HL-60 (cell line): ENCODE data around the gene BRSK2.

ENCODE experiments used
- DNase-seq, 2 experiments: peaks; one replicate each; pipeline ENCODE4 v3.0.0-alpha.2; 2010 to 2020; ENCODE audit warnings: low read depth in 1 of 2, low spot score in 1 of 2
- H3K27ac ChIP-seq: fragments of 250-450 bp; sonication (Bioruptor Pico); replicated peaks from 2 replicates; pipeline ENCODE4 v1.5.1; 2020; ENCODE audit warnings: mild to moderate bottlenecking, moderate library complexity
- H3K27me3 ChIP-seq: fragments of 250-450 bp; sonication (Bioruptor Pico); 2 replicates; pipeline ENCODE4 v1.5.1; 2021; ENCODE audit warnings: mild to moderate bottlenecking, moderate library complexity; ENCODE audit not compliant: insufficient read depth, poor library complexity, severe bottlenecking
- H3K4me3 ChIP-seq: replicated peaks from 2 replicates; pipeline ENCODE4 v1.5.1; 2011; ENCODE audit warnings: mild to moderate bottlenecking, control low read depth, low read length; ENCODE audit not compliant: insufficient read depth
- GABPA ChIP-seq: IDR thresholded peaks from 2 replicates; pipeline ENCODE4 v1.6.1; 2012; ENCODE audit warnings: low read depth
- POLR2AphosphoS5 ChIP-seq: IDR thresholded peaks from 2 replicates; pipeline ENCODE4 v1.6.1; 2012; ENCODE audit warnings: low read depth
- SPI1 ChIP-seq: IDR thresholded peaks from 2 replicates; pipeline ENCODE4 v1.6.1; 2012; ENCODE audit warnings: low read depth, mild to moderate bottlenecking, borderline replicate concordance
- TF ChIP-seq, protein P1 (sequence below): IDR thresholded peaks from one replicate; pipeline ENCODE4 v1.5.1; 2011; ENCODE audit warnings: low read length, control low read depth, inconsistent platforms; ENCODE audit not compliant: insufficient read depth
- TF ChIP-seq, protein P2 (sequence below): IDR thresholded peaks from 2 replicates; pipeline ENCODE4 v1.6.1; 2012; ENCODE audit warnings: low read depth; ENCODE audit not compliant: insufficient replicate concordance

The BRSK2 gene

DNA sequence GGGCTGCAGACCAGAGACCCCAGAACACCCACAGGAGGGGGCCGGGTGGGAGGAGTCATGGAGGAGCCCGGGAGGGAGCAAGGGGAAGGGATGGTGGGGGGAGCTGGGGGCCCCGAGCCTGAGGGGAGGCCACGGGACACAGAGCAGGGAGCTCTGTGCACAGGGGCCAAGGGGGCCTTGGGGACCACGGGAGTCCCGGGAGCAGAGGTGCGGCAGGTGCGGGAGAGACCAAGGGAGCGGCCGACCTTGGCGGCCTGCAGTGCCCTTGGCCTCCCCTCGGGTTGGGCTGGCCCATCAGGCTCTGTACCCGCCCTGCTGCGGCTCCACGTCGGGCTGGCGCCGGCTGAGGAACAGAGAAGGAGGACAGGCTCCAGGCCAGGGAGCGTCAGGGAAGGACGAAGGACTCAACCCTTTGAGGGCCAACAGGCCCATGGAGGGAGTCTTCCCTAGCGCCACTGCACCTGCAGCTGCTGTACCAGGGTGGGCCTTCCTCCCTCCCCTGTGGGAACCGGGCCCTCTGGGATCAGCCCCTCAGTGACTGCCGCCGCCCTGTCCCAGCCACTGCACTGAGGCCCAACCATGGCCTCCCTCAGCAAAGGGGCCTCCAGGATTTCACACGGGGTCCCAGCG is 17.8 kb upstream of the BRSK2 start:
- no peaks in the 10 kb centered on the region for H3K27me3 ChIP-seq
- no peak overlapping the region for H3K27ac ChIP-seq
- H3K4me3 ChIP-seq: no peak overlapping the region
- DNase-seq: no peak
- no peak for TF ChIP-seq SPI1
- no peak for TF ChIP-seq GABPA
- no peak for TF ChIP-seq POLR2AphosphoS5
- TF ChIP-seq, protein P1, sequence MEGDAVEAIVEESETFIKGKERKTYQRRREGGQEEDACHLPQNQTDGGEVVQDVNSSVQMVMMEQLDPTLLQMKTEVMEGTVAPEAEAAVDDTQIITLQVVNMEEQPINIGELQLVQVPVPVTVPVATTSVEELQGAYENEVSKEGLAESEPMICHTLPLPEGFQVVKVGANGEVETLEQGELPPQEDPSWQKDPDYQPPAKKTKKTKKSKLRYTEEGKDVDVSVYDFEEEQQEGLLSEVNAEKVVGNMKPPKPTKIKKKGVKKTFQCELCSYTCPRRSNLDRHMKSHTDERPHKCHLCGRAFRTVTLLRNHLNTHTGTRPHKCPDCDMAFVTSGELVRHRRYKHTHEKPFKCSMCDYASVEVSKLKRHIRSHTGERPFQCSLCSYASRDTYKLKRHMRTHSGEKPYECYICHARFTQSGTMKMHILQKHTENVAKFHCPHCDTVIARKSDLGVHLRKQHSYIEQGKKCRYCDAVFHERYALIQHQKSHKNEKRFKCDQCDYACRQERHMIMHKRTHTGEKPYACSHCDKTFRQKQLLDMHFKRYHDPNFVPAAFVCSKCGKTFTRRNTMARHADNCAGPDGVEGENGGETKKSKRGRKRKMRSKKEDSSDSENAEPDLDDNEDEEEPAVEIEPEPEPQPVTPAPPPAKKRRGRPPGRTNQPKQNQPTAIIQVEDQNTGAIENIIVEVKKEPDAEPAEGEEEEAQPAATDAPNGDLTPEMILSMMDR: no peak
- TF ChIP-seq, protein P2, sequence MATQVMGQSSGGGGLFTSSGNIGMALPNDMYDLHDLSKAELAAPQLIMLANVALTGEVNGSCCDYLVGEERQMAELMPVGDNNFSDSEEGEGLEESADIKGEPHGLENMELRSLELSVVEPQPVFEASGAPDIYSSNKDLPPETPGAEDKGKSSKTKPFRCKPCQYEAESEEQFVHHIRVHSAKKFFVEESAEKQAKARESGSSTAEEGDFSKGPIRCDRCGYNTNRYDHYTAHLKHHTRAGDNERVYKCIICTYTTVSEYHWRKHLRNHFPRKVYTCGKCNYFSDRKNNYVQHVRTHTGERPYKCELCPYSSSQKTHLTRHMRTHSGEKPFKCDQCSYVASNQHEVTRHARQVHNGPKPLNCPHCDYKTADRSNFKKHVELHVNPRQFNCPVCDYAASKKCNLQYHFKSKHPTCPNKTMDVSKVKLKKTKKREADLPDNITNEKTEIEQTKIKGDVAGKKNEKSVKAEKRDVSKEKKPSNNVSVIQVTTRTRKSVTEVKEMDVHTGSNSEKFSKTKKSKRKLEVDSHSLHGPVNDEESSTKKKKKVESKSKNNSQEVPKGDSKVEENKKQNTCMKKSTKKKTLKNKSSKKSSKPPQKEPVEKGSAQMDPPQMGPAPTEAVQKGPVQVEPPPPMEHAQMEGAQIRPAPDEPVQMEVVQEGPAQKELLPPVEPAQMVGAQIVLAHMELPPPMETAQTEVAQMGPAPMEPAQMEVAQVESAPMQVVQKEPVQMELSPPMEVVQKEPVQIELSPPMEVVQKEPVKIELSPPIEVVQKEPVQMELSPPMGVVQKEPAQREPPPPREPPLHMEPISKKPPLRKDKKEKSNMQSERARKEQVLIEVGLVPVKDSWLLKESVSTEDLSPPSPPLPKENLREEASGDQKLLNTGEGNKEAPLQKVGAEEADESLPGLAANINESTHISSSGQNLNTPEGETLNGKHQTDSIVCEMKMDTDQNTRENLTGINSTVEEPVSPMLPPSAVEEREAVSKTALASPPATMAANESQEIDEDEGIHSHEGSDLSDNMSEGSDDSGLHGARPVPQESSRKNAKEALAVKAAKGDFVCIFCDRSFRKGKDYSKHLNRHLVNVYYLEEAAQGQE: no peak

DNA sequence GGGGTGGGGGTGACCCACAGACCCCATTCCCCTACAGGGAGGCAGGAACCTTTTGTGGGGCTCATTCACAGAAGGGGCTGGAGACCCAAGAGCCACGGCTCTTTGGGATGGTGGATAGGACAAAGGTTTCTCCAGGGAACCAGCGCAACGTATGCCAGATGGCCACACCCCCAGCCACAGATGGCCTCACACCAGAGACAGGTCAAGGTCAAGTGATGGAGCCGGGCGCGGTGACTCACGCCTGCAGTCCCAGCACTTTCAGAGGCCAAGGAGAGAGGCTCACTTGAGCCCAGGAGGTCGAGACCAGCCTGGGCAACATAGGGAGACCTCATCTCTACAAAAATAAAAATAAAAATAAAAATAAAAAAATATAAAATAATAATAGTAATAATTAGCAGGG is 17.1 kb upstream of the BRSK2 start:
- no peak overlapping the region for H3K27ac ChIP-seq
- TF ChIP-seq, protein P1: no peak
- no peak for TF ChIP-seq POLR2AphosphoS5
- no peak for TF ChIP-seq SPI1
- no peak for TF ChIP-seq GABPA
- TF ChIP-seq, protein P2: no peak
- DNase-seq: no peak
- H3K27me3 ChIP-seq: no peaks in the 10 kb centered on the region
- no peak overlapping the region for H3K4me3 ChIP-seq

DNA sequence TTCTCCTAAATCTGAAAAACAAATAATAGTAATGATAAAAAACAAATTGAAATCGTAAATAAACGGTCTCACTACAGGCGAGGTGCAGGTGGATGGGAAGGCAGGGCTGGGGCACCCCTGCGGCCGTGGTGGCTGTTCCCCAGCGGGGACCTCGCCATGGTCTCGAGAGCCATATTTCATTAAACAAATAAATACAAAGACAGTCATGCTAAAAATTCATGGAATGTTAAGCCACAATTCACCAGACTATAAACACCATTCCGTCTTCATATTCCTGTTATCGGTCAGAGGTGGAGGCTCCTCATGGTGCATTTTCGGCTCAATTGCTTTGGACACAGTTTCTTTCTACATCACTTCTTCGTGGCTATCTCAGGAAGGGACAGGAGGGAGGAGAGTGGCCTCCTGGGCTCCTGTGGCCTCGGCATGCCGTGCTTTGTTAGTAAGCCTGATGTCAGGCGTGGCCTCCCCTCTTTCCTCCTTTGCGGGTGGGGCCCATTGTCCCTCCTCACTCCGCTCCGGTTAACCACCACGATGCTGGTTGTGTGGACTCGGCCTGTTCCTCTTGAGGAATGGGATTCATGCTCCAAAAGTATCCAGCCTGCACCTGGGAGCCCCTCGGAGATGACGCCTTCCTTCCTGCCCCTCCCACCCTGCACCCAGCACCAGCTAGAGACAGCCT is 16.1 kb upstream of the BRSK2 start:
- Histone ChIP-seq H3K4me3 (no peak overlapping the region), H3K27ac (no peak overlapping the region), H3K27me3 (no peaks in the 10 kb centered on the region)
- DNase-seq: no peak
- TF ChIP-seq, protein P2: no peak
- no peak for TF ChIP-seq GABPA
- no peak for TF ChIP-seq SPI1
- TF ChIP-seq, protein P1: no peak
- no peak for TF ChIP-seq POLR2AphosphoS5
